AG04450 (cell line): Measurements from ENCODE around the gene CLPSL1. TPM values are rescaled to one million over a fixed set of nuclear protein-coding genes. Genes with fewer than 3 reads are reported as not detected.

Experiments used
- CTCF ChIA-PET: fragments of 300-600, 350-600 bp; formaldehyde crosslinking; extraction: SDS; loops from one replicate; lab custom pipeline; 2022; ENCODE audit warnings: antibody characterized with exemption, inconsistent platforms; lab: Charles Lee
- POLR2A ChIA-PET: fragments of 350-600 bp; formaldehyde crosslinking; extraction: SDS; loops from one replicate; lab custom pipeline; 2021; ENCODE audit warnings: antibody characterized with exemption, inconsistent platforms; lab: Yijun Ruan, JAX
- DNase-seq: peaks from one replicate; pipeline ENCODE4 v3.0.0-alpha.2; 2011; ENCODE audit warnings: low read depth, low spot score
- H3K27ac ChIP-seq: one replicate; pipeline ENCODE4 v1.5.1; 2012; ENCODE audit warnings: low read depth, low read length, control low read depth
- H3K27me3 ChIP-seq: one replicate; pipeline ENCODE4 v1.6.0; 2012; ENCODE audit warnings: low read length; ENCODE audit not compliant: control insufficient read depth, insufficient read depth
- H3K4me3 ChIP-seq: 2 replicates; pipeline ENCODE4 v1.5.1; 2011; ENCODE audit warnings: mild to moderate bottlenecking, low read depth, low read length, control low read depth
- H3K9me3 ChIP-seq: 2 replicates; pipeline ENCODE4 v1.5.1; 2012; ENCODE audit warnings: low read length; ENCODE audit not compliant: control insufficient read depth, insufficient read depth
- polyA plus RNA-seq: library from polyadenylated mRNA; depleted of rRNA; stranded (reverse); fragments of >200 nt; gene quantifications from 2 replicates; pipeline ENCODE4 v1.2.3, GENCODE V29; 2011
- TF ChIP-seq, protein P1 (sequence below): IDR thresholded peaks from 2 replicates; pipeline ENCODE4 v1.5.1; 2011; ENCODE audit warnings: low read depth, low read length, control low read depth, inconsistent platforms

CLPSL1 gene
- polyA plus RNA-seq, 1 experiment = not detected

DNA sequence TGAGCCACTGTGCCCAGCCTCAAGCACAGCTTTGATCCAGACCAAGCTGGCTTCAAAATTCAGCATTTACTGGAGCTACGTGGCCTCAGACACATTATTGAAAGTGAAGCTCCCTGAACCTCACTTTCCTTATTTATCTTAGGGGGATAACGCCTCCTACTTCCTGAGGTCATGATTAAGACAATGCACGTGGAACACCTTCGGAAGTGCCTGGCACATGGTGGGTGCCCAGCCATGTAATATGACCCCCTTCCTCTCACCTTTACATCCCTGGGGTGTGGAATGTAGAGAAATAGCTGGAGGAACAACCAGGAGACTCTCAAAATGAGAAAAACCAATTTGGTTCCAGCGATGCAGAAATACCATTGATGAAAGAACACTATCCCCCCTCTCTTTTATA lies 17.9 kb downstream of the CLPSL1 start:
- peaks cover 28% of the 10 kb centered on the region for H3K27me3 ChIP-seq
- H3K9me3 ChIP-seq = peaks cover 8% of the 10 kb centered on the region; the same call in 1 of the 2 replicates
- POLR2A ChIA-PET = interaction anchor here (0.6 to 3.2 kb wide), 2 partner anchors 11 to 18 kb away, joined by 3 to 20 read pairs; no protein-coding TSS in a partner anchor
- no peak for DNase-seq
- no peak overlapping the region for H3K27ac ChIP-seq
- CTCF ChIA-PET = interaction anchor here (0.7 to 1.1 kb wide), 2 partner anchors 276 to 296 kb away, joined by 3 to 4 read pairs; no protein-coding TSS in a partner anchor
- TF ChIP-seq, protein P1, sequence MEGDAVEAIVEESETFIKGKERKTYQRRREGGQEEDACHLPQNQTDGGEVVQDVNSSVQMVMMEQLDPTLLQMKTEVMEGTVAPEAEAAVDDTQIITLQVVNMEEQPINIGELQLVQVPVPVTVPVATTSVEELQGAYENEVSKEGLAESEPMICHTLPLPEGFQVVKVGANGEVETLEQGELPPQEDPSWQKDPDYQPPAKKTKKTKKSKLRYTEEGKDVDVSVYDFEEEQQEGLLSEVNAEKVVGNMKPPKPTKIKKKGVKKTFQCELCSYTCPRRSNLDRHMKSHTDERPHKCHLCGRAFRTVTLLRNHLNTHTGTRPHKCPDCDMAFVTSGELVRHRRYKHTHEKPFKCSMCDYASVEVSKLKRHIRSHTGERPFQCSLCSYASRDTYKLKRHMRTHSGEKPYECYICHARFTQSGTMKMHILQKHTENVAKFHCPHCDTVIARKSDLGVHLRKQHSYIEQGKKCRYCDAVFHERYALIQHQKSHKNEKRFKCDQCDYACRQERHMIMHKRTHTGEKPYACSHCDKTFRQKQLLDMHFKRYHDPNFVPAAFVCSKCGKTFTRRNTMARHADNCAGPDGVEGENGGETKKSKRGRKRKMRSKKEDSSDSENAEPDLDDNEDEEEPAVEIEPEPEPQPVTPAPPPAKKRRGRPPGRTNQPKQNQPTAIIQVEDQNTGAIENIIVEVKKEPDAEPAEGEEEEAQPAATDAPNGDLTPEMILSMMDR = no peak
- H3K4me3 ChIP-seq = no peak overlapping the region

DNA sequence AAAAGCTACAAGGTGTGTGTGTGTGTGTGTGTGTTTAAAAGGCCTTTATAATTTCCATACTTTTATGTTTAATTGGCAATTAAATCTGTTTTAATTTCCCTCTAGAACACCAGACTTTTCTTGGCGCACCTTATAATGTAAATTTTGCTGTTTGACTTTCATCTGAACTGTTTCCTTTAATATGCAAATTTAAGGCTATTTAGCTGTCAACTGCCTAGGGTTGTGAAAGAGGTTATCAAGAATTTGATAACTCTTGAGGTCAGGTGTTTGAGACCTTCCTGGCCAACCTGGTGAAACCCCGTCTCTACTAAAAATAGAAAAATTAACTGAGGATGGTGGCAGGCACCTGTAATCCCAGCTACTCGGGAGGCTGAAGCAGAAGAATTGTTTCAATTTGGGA lies 20.3 kb downstream of the CLPSL1 start:
- Histone ChIP-seq H3K4me3 (no peak overlapping the region), H3K27ac (no peak overlapping the region), H3K27me3 (peaks cover 14% of the 10 kb centered on the region), H3K9me3 (peaks cover 8% of the 10 kb centered on the region; the same call in 1 of the 2 replicates)
- POLR2A ChIA-PET = no interaction called here
- no peak for DNase-seq
- TF ChIP-seq, protein P1 = no peak
- CTCF ChIA-PET = no interaction called here

DNA sequence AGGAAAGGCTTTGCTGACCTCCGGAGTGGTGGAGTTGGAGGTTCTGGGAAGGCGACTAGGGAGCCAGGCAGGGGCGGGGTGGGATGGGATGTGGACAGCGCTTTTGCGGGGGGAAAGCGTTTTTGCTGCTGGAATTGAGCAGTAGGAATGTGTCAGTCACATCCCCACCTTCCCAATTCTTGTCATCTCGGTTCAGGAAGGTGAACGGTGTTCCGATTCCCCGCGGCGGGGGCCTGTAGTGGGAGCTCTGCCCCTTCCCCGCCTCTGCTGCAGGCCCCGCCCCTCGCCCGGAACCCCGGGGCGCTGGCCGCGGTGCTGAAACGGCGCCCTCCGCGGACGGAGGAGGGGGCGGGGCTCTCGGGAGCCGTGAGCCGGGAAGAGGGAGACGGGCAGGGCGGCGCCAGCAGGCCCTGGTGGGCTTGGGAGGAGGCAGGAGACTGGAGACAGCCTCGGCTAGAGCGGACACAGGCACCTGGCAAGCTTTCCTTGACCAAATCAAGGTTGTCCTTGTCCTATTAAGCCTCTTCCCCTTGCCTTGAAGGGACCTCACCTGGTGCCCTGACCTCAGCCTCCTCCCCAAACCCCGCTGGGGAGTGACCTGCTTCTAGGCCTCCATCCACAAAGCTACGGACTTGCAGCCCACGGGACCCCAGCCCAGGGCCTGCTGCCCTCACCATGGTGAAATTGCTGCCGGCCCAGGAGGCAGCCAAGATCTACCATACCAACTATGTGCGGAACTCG lies 24.3 kb downstream of the CLPSL1 start, which contains the start of gene LHFPL5:
Gene LHFPL5, plus strand, starts transcription at position 357 of the 741 bp plus-strand sequence. Its CDS starts 319 bp downstream, at position 676.
- peak within 1 kb of the TSS; percentile 41 for H3K4me3 ChIP-seq
- H3K27me3 ChIP-seq = no peaks in the 10 kb centered on the region
- TF ChIP-seq, protein P1 = no peak
- no peak for DNase-seq
- CTCF ChIA-PET = no interaction called here
- H3K27ac ChIP-seq = no peak within 1 kb of the TSS
- POLR2A ChIA-PET = no interaction called here
- H3K9me3 ChIP-seq = peaks cover 8% of the 10 kb centered on the region; the same call in 1 of the 2 replicates

DNA sequence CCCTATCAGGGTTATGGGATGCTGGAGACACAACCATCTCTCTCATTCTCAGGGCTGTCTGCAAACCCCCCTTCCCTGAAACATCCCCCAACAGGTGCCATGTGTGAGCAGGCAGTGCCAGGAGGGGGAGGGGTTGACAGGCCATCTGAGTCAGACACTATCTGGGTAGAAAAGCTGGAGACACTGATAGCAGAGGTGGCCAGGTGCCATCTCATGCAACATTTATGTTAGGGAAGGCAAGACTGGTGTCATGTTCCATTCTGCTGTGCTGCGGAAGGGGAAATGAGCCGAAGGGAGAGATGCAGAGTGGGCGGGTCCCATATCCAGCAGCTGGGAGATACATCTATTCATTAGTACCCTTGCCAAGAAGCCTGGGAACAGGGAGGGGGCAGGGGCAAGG lies 27.9 kb downstream of the CLPSL1 start:
- H3K27me3 ChIP-seq = no peaks in the 10 kb centered on the region
- no peak for DNase-seq
- CTCF ChIA-PET = no interaction called here
- H3K27ac ChIP-seq = no peak overlapping the region
- POLR2A ChIA-PET = no interaction called here
- TF ChIP-seq, protein P1 = no peak
- H3K9me3 ChIP-seq = peaks cover 8% of the 10 kb centered on the region; the same call in 1 of the 2 replicates
- no peak overlapping the region for H3K4me3 ChIP-seq

DNA sequence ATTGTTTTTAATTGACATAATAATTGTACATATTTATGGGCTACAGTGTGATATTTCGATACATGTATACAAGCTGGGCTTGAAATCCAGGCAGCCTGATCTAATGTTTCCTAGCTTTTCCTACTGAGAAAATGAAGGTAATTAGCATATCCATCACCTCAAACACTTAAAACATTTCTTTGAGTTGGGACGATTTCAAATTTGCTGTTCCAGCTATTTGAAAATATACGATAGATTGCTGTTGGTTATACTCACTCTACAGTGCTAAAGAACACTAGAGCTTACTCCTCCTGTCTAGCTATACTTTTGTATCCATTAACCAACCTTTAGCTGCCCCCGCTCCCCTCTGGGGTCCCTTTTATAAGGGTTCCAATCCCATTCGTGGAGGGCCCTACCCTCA lies 29.0 kb downstream of the CLPSL1 start:
- TF ChIP-seq, protein P1 = no peak
- POLR2A ChIA-PET = no interaction called here
- CTCF ChIA-PET = interaction anchor here (0.6 kb wide), 1 partner anchor 184 kb away, joined by 4 read pairs; no protein-coding TSS in a partner anchor

More for the DNA sequence above, 29.0 kb downstream of the CLPSL1 start:
- no peak overlapping the region for H3K27ac ChIP-seq
- H3K4me3 ChIP-seq = no peak overlapping the region
- no peak for DNase-seq
- H3K27me3 ChIP-seq = no peaks in the 10 kb centered on the region
- H3K9me3 ChIP-seq = peaks cover 8% of the 10 kb centered on the region; the same call in 1 of the 2 replicates
